HEK293 (cell line): ENCODE results near the gene STUM.

Source experiments
- ATF2 ChIP-seq: fragments of 450-650 bp; formaldehyde crosslinking; IDR thresholded peaks from 2 replicates; pipeline ENCODE4 v1.5.1; 2016; ENCODE audit warnings: missing biosample characterization, missing genetic modification characterization, low read depth
- CTCF ChIP-seq: fragments of 450-650 bp; formaldehyde crosslinking; IDR thresholded peaks from 2 replicates; pipeline ENCODE4 v1.5.1; 2016; ENCODE audit warnings: missing biosample characterization, missing genetic modification characterization
- YY1 ChIP-seq: fragments of 450-650 bp; formaldehyde crosslinking; IDR thresholded peaks from 2 replicates; pipeline ENCODE4 v1.5.1; 2018; ENCODE audit warnings: missing biosample characterization, missing genetic modification characterization
- ZBTB8A ChIP-seq: fragments of 450-650 bp; formaldehyde crosslinking; IDR thresholded peaks from 2 replicates; pipeline ENCODE4 v1.5.1; 2016; ENCODE audit warnings: missing biosample characterization, missing genetic modification characterization
- ZNF544 ChIP-seq: fragments of 450-650 bp; formaldehyde crosslinking; IDR thresholded peaks from 2 replicates; pipeline ENCODE4 v1.5.0; 2017; ENCODE audit warnings: missing biosample characterization, missing genetic modification characterization

- TF ChIP-seq ATF2, result no peak
- TF ChIP-seq ZBTB8A (tag by site-specific recombination), result no peak
- TF ChIP-seq ZNF544 (tag by site-specific recombination), result no peak
- TF ChIP-seq CTCF (tag by site-specific recombination), result no peak
- no peak for TF ChIP-seq YY1 (tag by site-specific recombination)
Measured at GRCh38 chr1:226523646-226524406, 24.7 kb upstream of the STUM start.
